ENCODE results near the gene CYLD. TPM values are rescaled to one million over a fixed set of nuclear protein-coding genes. Genes with fewer than 3 reads are reported as not detected.
A peak's percentile ranks its signal among the peaks of the same experiment; 100 is the strongest.

Gene CYLD
- total and polyA plus RNA-seq, 8 donors: 6.2 to 30.3 (median 16.7) TPM

- H3K9me3 ChIP-seq: no peaks in the 10 kb centered on the region
- H3K27me3 ChIP-seq: no peaks in the 10 kb centered on the region
- FAIRE-seq (no peak), ATAC-seq (no peak), DNase-seq (no peak)
- 98 to 100% methylated on average over 1 of the region's 1 CpG for WGBS, 2 donors
- no peak for TF ChIP-seq CTCF (IDR thresholded peaks at IDR 0.05)
- H3K27ac ChIP-seq: no peak overlapping the region
- no peak overlapping the region for H3K4me3 ChIP-seq
- no peaks in the 10 kb centered on the region for H3K4me1 ChIP-seq
- intact Hi-C loops (cut with DNase I): no loop called here
- H3K36me3 ChIP-seq: no peaks in the 10 kb centered on the region
Measured at GRCh38 chr16:50765861-50766260, 24.0 kb downstream of the CYLD start.

GRCh38 chr16:50767197-50767596 is 25.3 kb downstream of the CYLD start:
- Histone ChIP-seq H3K4me3 (no peak overlapping the region), H3K36me3 (no peaks in the 10 kb centered on the region), H3K27ac (no peak overlapping the region), H3K4me1 (no peaks in the 10 kb centered on the region), H3K27me3 (no peaks in the 10 kb centered on the region), H3K9me3 (no peaks in the 10 kb centered on the region)
- TF ChIP-seq CTCF (IDR thresholded peaks at IDR 0.05): no peak
- DNase-seq: no peak
- WGBS, 2 donors: 95 to 97% methylated on average over 2 of the region's 2 CpGs
- intact Hi-C loops (cut with DNase I): no loop called here
- no peak for ATAC-seq
- FAIRE-seq: no peak

GRCh38 chr16:50771366-50771765 is 29.5 kb downstream of the CYLD start:
- TF ChIP-seq CTCF (IDR thresholded peaks at IDR 0.05): no peak
- FAIRE-seq (no peak), ATAC-seq (no peak), DNase-seq (no peak)
- no peaks in the 10 kb centered on the region for H3K27me3 ChIP-seq
- H3K27ac ChIP-seq: no peak overlapping the region
- H3K4me3 ChIP-seq: no peak overlapping the region
- H3K9me3 ChIP-seq: no peaks in the 10 kb centered on the region
- no peaks in the 10 kb centered on the region for H3K36me3 ChIP-seq
- intact Hi-C loops (cut with DNase I): no loop called here
- no peaks in the 10 kb centered on the region for H3K4me1 ChIP-seq
- 95 to 96% methylated on average over 3 of the region's 3 CpGs for WGBS, 2 donors

- Histone ChIP-seq H3K4me1 (peaks cover 0 to 4% (median 0%) of the 10 kb centered on the region in 3 donors), H3K4me3 (no peak overlapping the region), H3K27ac (no peak overlapping the region), H3K36me3 (no peaks in the 10 kb centered on the region), H3K27me3 (no peaks in the 10 kb centered on the region), H3K9me3 (no peaks in the 10 kb centered on the region)
- no peak for DNase-seq
- ATAC-seq: no peak
- no peak for TF ChIP-seq CTCF (IDR thresholded peaks at IDR 0.05)
- FAIRE-seq: no peak
- intact Hi-C loops (cut with DNase I): no loop called here
- 92% methylated on average over 5 of the region's 5 CpGs for WGBS, 2 donors
Measured at GRCh38 chr16:50774405-50774804, 32.5 kb downstream of the CYLD start.

- no peak for TF ChIP-seq CTCF (IDR thresholded peaks at IDR 0.05)
- intact Hi-C loops (cut with DNase I): no loop called here
- peak; percentile 32 for FAIRE-seq
- no peaks in the 10 kb centered on the region for H3K9me3 ChIP-seq
- WGBS, 2 donors: 84 to 86% methylated on average over 3 of the region's 3 CpGs
- H3K4me3 ChIP-seq: no peak overlapping the region
- no peak for DNase-seq
- no peaks in the 10 kb centered on the region for H3K36me3 ChIP-seq
- H3K4me1 ChIP-seq: peaks cover 0 to 4% (median 0%) of the 10 kb centered on the region in 3 donors
- no peaks in the 10 kb centered on the region for H3K27me3 ChIP-seq
- H3K27ac ChIP-seq: no peak overlapping the region
- no peak for ATAC-seq
Measured at GRCh38 chr16:50774960-50775359, 33.1 kb downstream of the CYLD start.
